Testis (tissue), 3 donors: Measurements from ENCODE around the gene KRTAP22-1. TPM values are rescaled to one million over a fixed set of nuclear protein-coding genes. Genes with fewer than 3 reads are reported as not detected.

Experiments
- DNase-seq: peaks from one replicate; pipeline ENCODE4 v3.0.0-alpha.2; 2019
- H3K27ac ChIP-seq, 2 donors: fragments of 200-600 bp; sonication (generic); one replicate each; pipeline ENCODE4 v1.5.1; 2019
- H3K27me3 ChIP-seq: fragments of 200-600 bp; sonication (generic); one replicate; pipeline ENCODE4 v1.5.1; 2019
- H3K36me3 ChIP-seq: fragments of 200-600 bp; sonication (generic); one replicate; pipeline ENCODE4 v1.5.1; 2017; ENCODE audit warnings: low read depth; ENCODE audit errors: missing control alignments
- H3K4me1 ChIP-seq: fragments of 200-600 bp; sonication (generic); one replicate; pipeline ENCODE4 v1.5.1; 2019
- H3K4me3 ChIP-seq, 2 donors: fragments of 200-600 bp; sonication (generic); one replicate each; pipeline ENCODE4 v1.5.1; 2017 to 2019
- H3K9me3 ChIP-seq: fragments of 200-600 bp; sonication (generic); one replicate; pipeline ENCODE4 v1.5.1; 2017
- CTCF ChIP-seq, 3 experiments: fragments of 450-650 bp in 2 of 3; fragments of 200-600 bp in 1 of 3; sonication (generic) in 1 of 3; IDR thresholded peaks; one replicate each; pipeline ENCODE4 v1.5.1; 2016 to 2019; ENCODE audit warnings: antibody characterized with exemption in 3 of 3, mild to moderate bottlenecking in 2 of 3, moderate library complexity in 1 of 3
- POLR2A ChIP-seq: fragments of 450-650 bp; IDR thresholded peaks from one replicate; pipeline ENCODE4 v1.6.1; 2017; ENCODE audit warnings: antibody characterized with exemption, mild to moderate bottlenecking, moderate library complexity
- WGBS, 2 donors: methylation state at CpG; one replicate each; pipeline ENCODE4 v1.1.5; 2018; 5-methylcytosine and 5-hydroxymethylcytosine counted together
- intact Hi-C: fragments of 100-400 bp; cut with DNase I; formaldehyde crosslinking; loops from one replicate; pipeline ENCODE4 v1.15.1; 2023; ENCODE audit warnings: low total_unique reads
- polyA plus RNA-seq: library from polyadenylated mRNA; stranded (reverse); fragments of 350-450 nt; fragmentation: Illumina TruSeq; extraction: RNeasy Lipid Tissue Mini Kit (QIAGEN cat#74804); gene quantifications from one replicate; pipeline ENCODE4 v1.2.3, GENCODE V29; 2014; ENCODE audit warnings: low read depth, low replicate concordance; ENCODE audit not compliant: insufficient read depth
- total RNA-seq, 2 donors: library from RNA; depleted of rRNA; stranded (reverse); fragments of >200 nt; gene quantifications; one replicate each; pipeline ENCODE4 v1.2.3, GENCODE V29; 2016

Gene KRTAP22-1
- total and polyA plus RNA-seq, 3 donors from 2014 or later, result not detected

DNA sequence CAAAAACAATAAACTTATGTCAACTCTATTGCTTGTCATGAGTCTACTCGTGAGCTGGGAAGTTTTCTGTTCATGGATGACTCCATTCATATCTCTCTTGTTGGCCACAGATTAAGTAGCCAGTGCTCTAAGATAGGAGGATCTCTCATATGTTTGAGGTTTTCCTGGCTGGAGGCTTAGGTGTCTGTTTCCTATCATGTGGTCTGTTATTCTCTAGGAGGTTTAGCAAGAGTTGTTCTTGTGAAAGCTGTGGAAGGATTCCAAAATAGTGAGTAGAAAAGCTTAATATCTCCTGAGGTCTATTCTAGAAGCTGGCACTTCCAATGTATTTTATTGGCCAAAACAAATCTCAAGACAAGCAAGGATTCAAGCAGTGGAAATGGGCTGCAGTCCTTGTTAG, 28.3 kb downstream of the KRTAP22-1 start:
- H3K4me3 ChIP-seq, result no peak overlapping the region
- 63 to 75% methylated on average over 1 of the region's 1 CpG for WGBS, 2 donors
- intact Hi-C loops, result no loop called here
- no peaks in the 10 kb centered on the region for H3K27me3 ChIP-seq
- no peaks in the 10 kb centered on the region for H3K9me3 ChIP-seq
- H3K27ac ChIP-seq, result no peak overlapping the region
- no peaks in the 10 kb centered on the region for H3K4me1 ChIP-seq
- TF ChIP-seq CTCF (IDR thresholded peaks at IDR 0.05), result no peak
- TF ChIP-seq POLR2A, result no peak
- no peak for DNase-seq
- H3K36me3 ChIP-seq, result no peaks in the 10 kb centered on the region

- TF ChIP-seq CTCF (IDR thresholded peaks at IDR 0.05) (no peak), POLR2A (no peak)
- Histone ChIP-seq H3K27ac (no peak within 1 kb of the TSS), H3K27me3 (no peaks in the 10 kb centered on the region), H3K4me3 (no peak within 1 kb of the TSS), H3K4me1 (no peaks in the 10 kb centered on the region), H3K9me3 (no peaks in the 10 kb centered on the region), H3K36me3 (no peaks in the 10 kb centered on the region)
- intact Hi-C loops, result no loop called here
- WGBS, 2 donors, result 85 to 100% methylated on average over 1 of the region's 1 CpG
- no peak for DNase-seq
Measured at GRCh38 chr21:30634906-30635305, 34.0 kb downstream of the KRTAP22-1 start, which contains the start of gene KRTAP20-2. Gene KRTAP20-2 (plus strand): TSS chr21:30635206. CDS start chr21:30635264, 58 bp downstream.

- H3K4me3 ChIP-seq, result no peak overlapping the region
- intact Hi-C loops, result no loop called here
- no peaks in the 10 kb centered on the region for H3K4me1 ChIP-seq
- no peak for DNase-seq
- WGBS, 2 donors, result 87 to 92% methylated on average over 3 of the region's 3 CpGs
- no peaks in the 10 kb centered on the region for H3K36me3 ChIP-seq
- no peak overlapping the region for H3K27ac ChIP-seq
- TF ChIP-seq POLR2A (no peak), CTCF (IDR thresholded peaks at IDR 0.05) (no peak)
- H3K27me3 ChIP-seq, result no peaks in the 10 kb centered on the region
- H3K9me3 ChIP-seq, result no peaks in the 10 kb centered on the region
Measured at GRCh38 chr21:30638686-30639085, 37.8 kb downstream of the KRTAP22-1 start.

DNA sequence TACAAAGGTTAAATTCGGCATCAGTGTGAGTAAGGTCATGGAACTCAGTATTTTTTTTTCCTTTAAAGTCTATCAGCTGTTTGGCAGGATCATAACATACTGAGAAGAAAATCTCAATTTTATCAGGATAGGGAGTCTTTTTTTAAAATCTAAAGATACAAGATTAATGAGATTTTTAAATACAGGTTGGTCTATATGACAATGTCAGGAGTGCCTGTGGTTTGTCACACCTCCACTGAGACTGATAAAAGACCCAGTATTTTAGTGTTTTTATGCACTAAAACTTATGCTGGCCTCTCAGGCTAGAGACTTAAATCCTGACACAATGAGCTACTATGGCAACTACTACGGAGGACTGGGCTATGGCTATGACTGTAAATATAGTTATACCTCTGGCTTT, 41.7 kb downstream of the KRTAP22-1 start, which contains the start of gene KRTAP20-3:
Gene KRTAP20-3 (plus strand): TSS at position 301 of the 400 bp plus-strand sequence.
- TF ChIP-seq POLR2A (no peak), CTCF (IDR thresholded peaks at IDR 0.05) (no peak)
- H3K36me3 ChIP-seq, result no peaks in the 10 kb centered on the region
- H3K4me1 ChIP-seq, result no peaks in the 10 kb centered on the region
- WGBS, 2 donors, result 72 to 84% methylated on average over 2 of the region's 2 CpGs
- DNase-seq, result no peak
- no peaks in the 10 kb centered on the region for H3K27me3 ChIP-seq
- intact Hi-C loops, result no loop called here
- H3K27ac ChIP-seq, result no peak within 1 kb of the TSS
- H3K4me3 ChIP-seq, result no peak within 1 kb of the TSS
- H3K9me3 ChIP-seq, result no peaks in the 10 kb centered on the region

- Histone ChIP-seq H3K27me3 (no peaks in the 10 kb centered on the region), H3K27ac (no peak overlapping the region), H3K4me3 (no peak overlapping the region), H3K4me1 (no peaks in the 10 kb centered on the region), H3K36me3 (no peaks in the 10 kb centered on the region), H3K9me3 (no peaks in the 10 kb centered on the region)
- intact Hi-C loops, result no loop called here
- 70 to 71% methylated on average over 1 of the region's 1 CpG for WGBS, 2 donors
- DNase-seq, result no peak
- TF ChIP-seq POLR2A (no peak), CTCF (IDR thresholded peaks at IDR 0.05) (no peak)
Measured at GRCh38 chr21:30646904-30647414, 46.1 kb downstream of the KRTAP22-1 start.
